Smooth muscle cell (in vitro differentiated cells): ENCODE data around the gene P3H2. TPM values are rescaled to one million over a fixed set of nuclear protein-coding genes. Genes with fewer than 3 reads are reported as not detected.

Experiments used
- DNase-seq: peaks from one replicate; lab custom pipeline; 2025; ENCODE audit not compliant: unreplicated experiment; lab: John Stamatoyannopoulos, UW
- H2AFZ ChIP-seq: fragments of 200-600 bp; sonication (generic); 2 replicates; pipeline ENCODE4 v1.6.0; 2016; ENCODE audit warnings: antibody characterized with exemption, low read depth, mild to moderate bottlenecking
- H3F3A ChIP-seq: fragments of 200-600 bp; sonication (generic); 2 replicates; pipeline ENCODE4 v1.6.0; 2017; ENCODE audit warnings: antibody characterized with exemption, low read depth
- H3K27ac ChIP-seq: fragments of 200-600 bp; sonication (generic); 2 replicates; pipeline ENCODE4 v1.5.1; 2016; ENCODE audit warnings: low read depth, mild to moderate bottlenecking
- H3K27me3 ChIP-seq: fragments of 200-600 bp; sonication (generic); 2 replicates; pipeline ENCODE4 v1.6.1; 2016; ENCODE audit warnings: low read depth, mild to moderate bottlenecking
- H3K36me3 ChIP-seq: fragments of 200-600 bp; sonication (generic); 2 replicates; pipeline ENCODE4 v1.5.1; 2016; ENCODE audit warnings: low read depth
- H3K4me1 ChIP-seq: fragments of 200-600 bp; sonication (generic); 2 replicates; pipeline ENCODE4 v1.5.1; 2016; ENCODE audit warnings: low read depth
- H3K4me2 ChIP-seq: fragments of 200-600 bp; sonication (generic); 2 replicates; pipeline ENCODE4 v1.6.0; 2016; ENCODE audit warnings: mild to moderate bottlenecking
- H3K4me3 ChIP-seq: fragments of 200-600 bp; sonication (generic); 2 replicates; pipeline ENCODE4 v1.5.1; 2016; ENCODE audit warnings: mild to moderate bottlenecking
- H3K79me2 ChIP-seq: fragments of 200-600 bp; sonication (generic); 2 replicates; pipeline ENCODE4 v1.6.0; 2016; ENCODE audit warnings: low read depth, mild to moderate bottlenecking
- H3K9ac ChIP-seq: fragments of 200-600 bp; sonication (generic); 2 replicates; pipeline ENCODE4 v1.6.0; 2016; ENCODE audit warnings: low read depth
- H3K9me3 ChIP-seq: fragments of 200-600 bp; sonication (generic); replicated peaks from 2 replicates; pipeline ENCODE4 v1.5.1; 2016; ENCODE audit warnings: low read depth
- H4K20me1 ChIP-seq: fragments of 200-600 bp; sonication (generic); 2 replicates; pipeline ENCODE4 v1.6.0; 2016; ENCODE audit warnings: low read depth
- CTCF ChIP-seq: fragments of 200-600 bp; sonication (generic); IDR thresholded peaks from 2 replicates; pipeline ENCODE4 v1.5.1; 2017; ENCODE audit warnings: borderline replicate concordance, mild to moderate bottlenecking, antibody characterized with exemption; ENCODE audit not compliant: insufficient read depth, poor library complexity, severe bottlenecking
- WGBS: methylation state at CpG from one replicate; pipeline ENCODE4 v1.1.7; 2016; ENCODE audit warnings: low lambda C conversion rate; 5-methylcytosine and 5-hydroxymethylcytosine counted together
- polyA plus RNA-seq: library from polyadenylated mRNA; unstranded; fragments of >200 nt; fragmentation: Nextera tagmentation; extraction: Ambion mirVana; gene quantifications from 2 replicates; pipeline ENCODE4 v1.2.1, GENCODE V29; 2016
- total RNA-seq: library from RNA; depleted of rRNA; stranded (reverse); fragments of >200 nt; gene quantifications from 2 replicates; pipeline ENCODE4 v1.2.3, GENCODE V29; 2014

P3H2 gene
- total and polyA plus RNA-seq, 2 experiments from 2014 or later = 6.5 to 27.3 TPM

DNA sequence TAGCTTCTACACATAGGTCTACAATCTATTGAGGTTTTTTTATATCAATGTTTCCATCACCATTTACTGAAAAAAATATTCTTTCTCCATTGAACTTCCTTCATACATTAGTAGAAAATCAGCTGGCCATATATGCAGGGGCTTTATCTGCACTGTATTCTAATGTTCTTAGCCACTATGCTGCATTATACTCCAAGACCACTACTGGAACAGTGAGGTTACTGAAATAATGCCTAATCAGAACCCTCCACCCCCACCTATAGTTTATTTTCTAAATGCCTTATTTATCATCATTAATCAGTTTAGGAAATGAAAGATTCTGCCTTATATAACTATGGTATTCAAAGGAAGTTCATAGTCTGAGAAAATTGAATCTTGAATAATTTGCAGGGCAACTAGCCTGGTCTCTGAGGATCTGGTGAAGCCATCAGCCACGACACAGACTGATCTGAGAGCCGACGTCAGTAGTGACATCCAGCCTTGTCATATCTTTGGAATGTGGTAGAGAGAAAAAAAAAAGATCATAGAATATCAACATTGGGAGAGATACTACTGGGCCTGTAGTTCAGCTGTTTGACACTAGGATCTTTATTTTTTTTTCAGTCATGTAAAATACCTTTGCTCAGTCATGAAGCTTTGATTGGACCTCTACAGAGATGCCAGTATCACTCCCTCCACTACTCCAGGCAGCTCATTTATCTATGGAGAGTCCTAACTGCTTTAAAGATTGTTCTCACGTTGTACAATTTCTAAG, 66.6 kb downstream of the P3H2 start:
- Histone ChIP-seq H3K9ac (peak overlapping the region; percentile 37), H3K79me2 (no peaks in the 10 kb centered on the region), H3K4me1 (peaks cover 26% of the 10 kb centered on the region), H3K9me3 (no peaks in the 10 kb centered on the region), H3K36me3 (no peaks in the 10 kb centered on the region), H3K4me3 (no peak overlapping the region), H3F3A (no peaks in the 10 kb centered on the region), H3K4me2 (peak overlapping the region; percentile 26), H3K27ac (peak overlapping the region; percentile 69), H2AFZ (peak overlapping the region; percentile 14), H3K27me3 (no peaks in the 10 kb centered on the region), H4K20me1 (no peaks in the 10 kb centered on the region)
- TF ChIP-seq CTCF = peak; percentile 25
- 24% methylated on average over 4 of the region's 4 CpGs for WGBS
- no peak for DNase-seq

DNA sequence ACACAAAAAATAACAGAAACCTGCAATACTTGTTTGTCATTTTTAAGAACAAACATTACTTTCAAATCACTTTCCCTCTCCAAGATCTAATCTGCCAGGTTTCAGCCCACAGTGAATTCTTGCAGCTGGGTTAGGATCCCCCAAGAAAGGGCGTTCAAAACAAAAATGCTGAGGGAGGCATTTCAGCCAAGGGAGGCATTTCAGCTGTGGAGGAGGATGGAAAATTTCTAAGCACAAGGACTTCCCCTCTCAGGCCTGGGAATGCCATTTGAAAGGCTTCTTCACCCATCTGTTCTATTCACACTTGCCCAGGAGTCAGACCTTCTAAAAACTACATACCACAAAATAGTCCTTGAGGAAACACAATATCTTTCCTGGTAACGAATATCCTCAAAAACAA, 69.1 kb downstream of the P3H2 start:
- no peak for DNase-seq
- no peak for TF ChIP-seq CTCF
- no peaks in the 10 kb centered on the region for H3K79me2 ChIP-seq
- no peaks in the 10 kb centered on the region for H3F3A ChIP-seq
- 57% methylated on average over 2 of the region's 2 CpGs for WGBS
- H3K9ac ChIP-seq = no peak overlapping the region
- no peaks in the 10 kb centered on the region for H3K27me3 ChIP-seq
- peaks cover 15% of the 10 kb centered on the region for H3K4me1 ChIP-seq
- no peaks in the 10 kb centered on the region for H3K9me3 ChIP-seq
- H3K4me3 ChIP-seq = no peak overlapping the region
- H4K20me1 ChIP-seq = no peaks in the 10 kb centered on the region
- peak overlapping the region; percentile 47 for H2AFZ ChIP-seq
- peak overlapping the region; percentile 13 for H3K27ac ChIP-seq
- no peaks in the 10 kb centered on the region for H3K36me3 ChIP-seq
- peak overlapping the region; percentile 19 for H3K4me2 ChIP-seq

GRCh38 chr3:190048932-190049441, 71.7 kb downstream of the P3H2 start:
- Histone ChIP-seq H3K36me3 (no peaks in the 10 kb centered on the region), H3K27ac (peak overlapping the region; percentile 60), H2AFZ (peak overlapping the region; percentile 75), H3K4me2 (peak overlapping the region; percentile 76), H3K4me3 (peak overlapping the region; percentile 2), H3F3A (no peaks in the 10 kb centered on the region), H3K9ac (no peak overlapping the region), H3K4me1 (peaks cover 15% of the 10 kb centered on the region), H3K27me3 (no peaks in the 10 kb centered on the region), H3K79me2 (no peaks in the 10 kb centered on the region), H3K9me3 (no peaks in the 10 kb centered on the region), H4K20me1 (no peaks in the 10 kb centered on the region)
- no peak for TF ChIP-seq CTCF
- no peak for DNase-seq
- 45% methylated on average over 9 of the region's 9 CpGs for WGBS

- H3K9me3 ChIP-seq = no peaks in the 10 kb centered on the region
- H3K27ac ChIP-seq = no peak overlapping the region
- WGBS = 63% methylated on average over 2 of the region's 2 CpGs
- no peak for TF ChIP-seq CTCF
- no peak overlapping the region for H2AFZ ChIP-seq
- no peaks in the 10 kb centered on the region for H4K20me1 ChIP-seq
- no peaks in the 10 kb centered on the region for H3K27me3 ChIP-seq
- no peak overlapping the region for H3K9ac ChIP-seq
- H3K4me3 ChIP-seq = no peak overlapping the region
- peaks cover 16% of the 10 kb centered on the region for H3K4me1 ChIP-seq
- no peak for DNase-seq
- no peaks in the 10 kb centered on the region for H3F3A ChIP-seq
- H3K4me2 ChIP-seq = no peak overlapping the region
- no peaks in the 10 kb centered on the region for H3K79me2 ChIP-seq
- H3K36me3 ChIP-seq = no peaks in the 10 kb centered on the region
Measured at GRCh38 chr3:190044974-190045373, 75.7 kb downstream of the P3H2 start.
